Anterior cingulate cortex (tissue), 58 donors: ENCODE data around the gene STX18.

Source experiments
- DNase-seq, 58 donors: peaks; one replicate each; lab custom pipeline; 2025; lab: John Stamatoyannopoulos, UW

The STX18 gene

DNA sequence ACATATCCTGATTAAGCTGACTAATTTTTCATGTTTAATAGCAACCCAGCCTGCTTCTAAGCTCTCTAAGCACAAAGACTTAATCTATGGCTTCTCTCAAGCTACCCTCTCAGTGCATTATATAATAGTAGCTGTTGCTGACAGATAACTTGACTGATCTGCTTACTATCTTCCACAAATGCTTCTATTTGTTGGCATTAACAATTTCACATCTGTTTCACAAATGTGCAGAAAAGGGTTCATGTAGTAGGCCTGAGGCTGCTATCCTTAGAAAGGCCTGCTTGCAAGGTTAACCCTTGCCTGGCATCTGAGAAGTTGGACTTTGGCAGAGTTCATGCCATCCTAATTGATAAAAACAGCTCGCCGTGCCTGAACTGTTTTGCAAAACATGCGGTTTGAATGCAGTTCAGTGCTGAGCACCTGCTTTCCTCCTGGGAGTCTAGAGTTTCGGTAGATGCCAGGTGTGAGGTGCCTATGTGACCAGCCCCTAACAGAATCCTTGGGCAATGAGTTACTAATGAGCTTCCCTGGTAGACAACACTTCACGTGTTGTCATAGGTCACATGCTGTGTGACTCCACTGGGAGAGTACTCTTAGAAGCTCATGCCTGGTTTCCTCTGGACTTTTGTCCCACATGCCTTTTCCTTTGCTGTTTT, 86.5 kb downstream of the STX18 start:
- no peak for DNase-seq

DNA sequence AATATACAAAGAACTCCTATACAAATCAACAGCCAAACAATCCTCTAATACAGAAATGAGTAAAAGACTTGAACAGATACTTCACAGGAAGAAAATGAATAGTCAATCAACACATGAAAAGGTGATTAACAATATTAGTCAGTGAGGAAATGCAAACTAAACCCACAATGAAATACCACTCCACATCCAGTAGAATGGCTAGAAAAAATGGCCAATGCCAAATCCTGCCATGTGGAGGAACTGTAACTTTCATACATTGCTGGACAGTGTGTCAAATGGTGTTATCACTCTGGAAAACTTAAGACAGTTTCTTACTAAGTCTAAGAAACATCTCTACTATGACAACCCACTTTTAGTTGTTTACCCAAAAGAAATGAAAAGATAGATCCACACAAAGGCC, 95.4 kb downstream of the STX18 start:
- DNase-seq = no peak

DNA sequence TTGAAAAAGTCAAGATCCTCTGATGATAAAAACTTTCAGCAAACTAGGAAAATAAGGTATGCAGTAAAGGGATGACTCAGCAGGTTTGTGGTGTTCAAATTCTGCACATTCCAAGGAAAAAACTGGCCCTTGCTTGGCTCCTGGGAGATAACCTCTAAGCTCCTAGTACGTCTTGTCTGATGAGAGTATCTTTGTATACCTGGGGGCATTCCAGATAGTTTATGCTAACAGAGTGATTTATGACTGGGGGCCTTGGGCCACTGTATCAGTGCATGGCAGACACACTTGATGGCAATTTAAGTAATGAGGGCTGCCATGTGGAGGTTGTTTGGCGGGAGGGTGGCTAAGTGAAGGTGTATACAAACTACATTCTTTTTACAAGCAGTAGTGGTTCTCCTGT, 98.0 kb downstream of the STX18 start:
- no peak for DNase-seq

DNA sequence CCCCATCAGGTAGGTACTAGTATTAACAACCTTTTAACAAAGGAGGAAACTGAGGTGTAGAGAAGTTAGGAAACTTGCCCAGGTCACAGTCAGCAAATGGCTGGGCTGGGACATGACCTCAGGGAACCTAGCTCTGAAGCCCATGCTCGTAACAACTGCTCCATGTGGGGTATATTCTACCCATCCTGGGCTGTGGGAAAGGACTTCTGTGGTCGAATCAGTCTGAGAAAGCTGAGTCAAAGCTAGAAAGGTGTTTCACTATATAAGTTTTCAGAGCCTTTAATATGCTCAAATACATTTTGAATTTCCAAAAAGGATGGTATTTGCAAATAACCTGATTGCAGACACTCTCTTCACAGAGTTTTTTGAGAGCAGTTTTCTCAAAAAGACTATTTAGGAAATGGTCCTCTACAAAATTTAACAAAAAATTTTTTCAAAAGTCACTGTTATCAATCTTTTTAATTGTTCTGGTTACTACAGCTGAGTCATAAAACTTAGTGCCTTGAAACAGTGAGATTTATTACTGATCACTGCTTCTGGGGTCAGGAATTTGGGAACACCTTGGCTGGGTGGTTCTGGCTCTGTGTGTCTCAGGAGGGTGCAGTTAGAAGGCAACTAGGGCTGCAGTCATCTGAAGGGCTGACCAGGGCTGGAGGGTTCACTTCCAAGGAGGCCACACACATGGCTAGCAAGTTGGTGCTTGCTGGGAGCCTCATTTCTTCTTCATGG, 101.4 kb downstream of the STX18 start:
- DNase-seq = no peak

DNA sequence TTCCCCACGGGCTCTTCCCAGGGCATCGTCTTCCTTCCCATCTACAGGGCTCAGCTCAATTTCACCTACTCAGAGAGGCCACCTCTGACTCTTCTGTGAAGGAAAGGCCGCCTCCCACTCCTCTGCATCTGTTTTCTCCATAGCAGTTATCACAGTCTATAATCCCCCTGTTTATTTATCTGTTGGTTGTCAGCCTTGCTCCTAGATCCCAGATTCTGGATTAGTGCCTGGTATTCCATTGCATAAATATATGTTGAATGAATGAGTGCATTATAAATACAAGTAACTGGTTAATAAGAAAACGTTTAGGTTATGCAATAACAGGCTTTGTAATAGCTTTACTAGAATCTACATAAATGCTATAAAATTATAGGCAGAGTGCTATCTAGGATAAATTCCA, 102.1 kb downstream of the STX18 start:
- no peak for DNase-seq

DNA sequence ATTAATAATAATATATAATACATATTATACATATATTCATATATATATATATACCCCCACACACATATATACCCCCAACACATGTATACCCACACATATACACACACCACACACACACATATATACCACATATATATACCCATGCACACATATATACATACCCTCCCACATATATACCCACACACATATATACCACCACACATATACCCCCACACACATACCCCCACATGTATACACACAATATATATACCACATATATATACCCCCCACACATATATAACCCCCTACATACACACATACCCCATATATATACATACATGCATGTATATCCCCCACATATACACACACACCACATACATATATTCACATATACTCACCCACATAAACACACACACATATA, 103.0 kb downstream of the STX18 start:
- no peak for DNase-seq

DNA sequence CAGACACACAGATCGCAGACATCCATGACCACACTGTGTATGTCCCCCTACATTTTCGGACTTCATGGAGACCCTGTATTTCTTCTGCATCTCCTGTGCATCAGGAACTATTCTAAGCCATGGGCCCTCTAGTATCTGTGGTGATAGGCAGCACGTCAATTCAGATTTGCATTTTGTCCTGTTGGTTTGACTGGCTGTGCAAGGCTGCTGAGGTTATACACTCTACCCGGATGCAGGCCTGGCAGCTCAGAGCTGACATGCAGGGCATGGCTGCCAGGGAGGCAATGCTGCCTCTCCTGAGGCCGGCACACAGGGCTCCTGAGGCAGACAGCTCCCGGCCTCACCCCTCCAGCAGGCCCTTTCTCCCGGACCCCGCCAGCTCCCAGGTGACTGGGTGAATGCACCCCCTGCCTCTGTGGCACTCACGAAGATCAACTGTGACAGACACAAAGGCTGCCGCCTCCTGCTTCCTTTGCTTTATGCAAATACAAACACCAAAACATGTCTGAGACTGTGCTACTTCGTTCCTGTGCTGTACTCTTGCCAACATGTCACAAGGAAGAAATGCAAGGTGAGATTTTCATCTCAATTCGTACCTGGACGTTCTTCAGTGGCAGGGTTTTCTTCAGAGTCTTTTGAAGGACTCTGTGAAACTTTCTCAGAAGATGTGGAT, 103.9 kb downstream of the STX18 start:
- no peak for DNase-seq

DNA sequence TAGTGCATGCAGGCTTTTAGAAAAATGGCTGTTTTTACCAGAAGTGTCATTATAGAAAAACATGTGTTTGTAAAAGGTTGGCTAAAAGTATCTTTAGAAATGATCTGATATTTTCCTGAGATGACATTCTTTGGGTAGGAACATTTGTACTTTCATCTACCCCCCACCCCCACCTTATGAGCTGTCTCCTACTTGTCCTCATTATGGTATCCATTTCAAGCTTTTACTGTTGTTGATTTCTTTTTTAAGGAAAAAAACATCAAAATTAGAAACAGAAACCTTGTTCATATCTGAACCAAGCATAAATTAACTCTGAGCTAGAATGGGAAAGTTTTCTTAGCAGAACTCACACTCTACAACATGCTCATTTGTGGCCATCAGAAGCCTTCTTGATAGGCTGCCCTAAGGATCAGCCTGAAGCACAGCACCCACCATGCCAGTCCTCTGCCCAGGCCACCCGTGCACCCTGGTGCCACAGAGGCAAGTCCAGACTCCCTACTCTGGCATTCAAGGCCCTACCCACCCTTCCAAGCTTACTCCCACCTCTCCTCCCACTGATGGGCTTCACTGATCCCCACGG, 105.5 kb downstream of the STX18 start:
- no peak for DNase-seq

DNA sequence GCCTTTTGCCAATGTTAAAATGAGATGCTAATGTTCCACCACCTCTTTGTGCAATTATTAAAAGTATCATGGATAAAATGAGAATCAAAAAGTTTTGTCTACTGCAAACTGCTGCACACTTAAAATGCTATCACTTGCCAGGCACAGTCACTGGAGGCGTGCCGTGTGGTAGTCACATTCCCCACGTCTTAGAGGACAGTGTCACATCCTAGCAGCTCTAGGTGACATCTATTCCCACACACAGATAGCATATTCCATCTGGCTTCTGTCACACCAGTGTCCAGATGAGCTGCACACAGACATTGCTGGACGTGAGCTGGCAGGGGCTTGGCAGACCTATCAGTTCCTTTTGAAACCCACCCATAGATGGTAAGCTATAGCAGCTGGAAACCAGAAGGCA, 107.9 kb downstream of the STX18 start:
- DNase-seq = no peak

DNA sequence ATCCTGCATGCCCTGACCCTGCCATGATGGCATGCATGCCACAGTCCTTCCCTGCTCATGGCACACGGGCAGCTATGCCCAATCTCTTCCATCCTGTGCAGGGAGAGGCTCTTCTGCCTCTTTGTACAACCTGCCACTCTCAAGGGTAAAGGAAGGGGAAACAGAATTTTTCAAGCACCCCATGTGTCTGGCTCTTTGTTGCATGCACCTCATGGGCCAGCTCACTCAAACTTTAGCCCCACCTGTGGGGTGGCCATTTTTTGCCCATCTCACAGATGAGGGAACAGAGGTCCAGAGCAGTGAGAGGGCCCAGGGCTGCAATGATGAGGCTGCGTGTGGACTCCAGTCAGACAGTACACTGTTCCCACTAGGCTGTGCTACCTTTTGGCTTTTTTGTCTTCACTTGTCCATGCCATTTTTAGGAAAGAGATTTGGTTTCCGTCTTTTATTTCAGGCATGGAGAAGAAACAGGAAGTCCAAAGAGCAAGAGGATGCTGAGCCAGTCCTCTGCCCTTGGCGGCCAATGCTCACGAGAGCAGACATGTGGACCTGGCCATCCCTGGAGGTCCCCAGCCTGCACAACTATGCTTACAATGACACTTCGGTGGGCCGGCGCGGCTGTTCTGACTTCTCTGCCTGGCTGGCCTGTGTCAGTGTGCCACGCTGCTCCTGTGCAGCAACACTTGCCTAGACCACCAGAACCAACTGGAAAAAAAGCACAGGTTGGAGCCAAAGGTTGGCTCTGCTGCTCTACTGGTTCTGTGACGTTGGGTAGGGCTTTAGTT, 109.3 kb downstream of the STX18 start:
- DNase-seq = no peak

DNA sequence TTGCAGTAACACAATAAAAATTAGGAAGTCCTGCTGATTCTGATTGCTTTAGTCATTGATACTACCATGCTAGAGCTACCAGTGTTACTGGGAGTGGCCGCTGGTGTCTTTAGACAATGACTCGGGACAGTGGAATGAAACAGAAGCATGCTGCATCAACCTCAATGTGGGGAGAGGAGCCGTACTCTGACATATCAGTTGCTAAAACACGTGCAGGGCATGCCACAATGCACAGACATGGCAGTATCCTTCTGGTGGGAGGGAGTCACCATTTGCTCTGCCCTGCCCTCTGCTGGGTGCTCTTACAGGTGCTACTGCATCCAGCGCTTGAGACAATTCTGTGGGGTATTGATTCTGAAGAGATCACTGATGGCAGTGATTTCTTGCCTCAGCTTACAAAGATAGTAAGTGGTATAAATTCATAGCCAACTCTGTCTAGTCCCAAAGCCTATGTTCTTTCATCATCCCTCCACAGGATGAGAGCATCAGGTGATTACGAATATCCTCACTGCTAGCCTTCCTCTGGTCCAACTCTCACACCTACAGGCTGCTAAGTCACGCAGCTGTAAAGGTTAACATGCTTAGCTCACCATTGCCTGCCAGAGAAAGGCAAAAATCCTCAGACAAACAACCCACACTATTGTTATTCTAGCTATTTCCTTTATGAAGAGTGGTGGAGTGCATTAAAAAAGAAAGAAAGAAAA, 111.2 kb downstream of the STX18 start:
- DNase-seq = peak in 10 of 58 donors; percentile 7 to 40 (median 23)

DNA sequence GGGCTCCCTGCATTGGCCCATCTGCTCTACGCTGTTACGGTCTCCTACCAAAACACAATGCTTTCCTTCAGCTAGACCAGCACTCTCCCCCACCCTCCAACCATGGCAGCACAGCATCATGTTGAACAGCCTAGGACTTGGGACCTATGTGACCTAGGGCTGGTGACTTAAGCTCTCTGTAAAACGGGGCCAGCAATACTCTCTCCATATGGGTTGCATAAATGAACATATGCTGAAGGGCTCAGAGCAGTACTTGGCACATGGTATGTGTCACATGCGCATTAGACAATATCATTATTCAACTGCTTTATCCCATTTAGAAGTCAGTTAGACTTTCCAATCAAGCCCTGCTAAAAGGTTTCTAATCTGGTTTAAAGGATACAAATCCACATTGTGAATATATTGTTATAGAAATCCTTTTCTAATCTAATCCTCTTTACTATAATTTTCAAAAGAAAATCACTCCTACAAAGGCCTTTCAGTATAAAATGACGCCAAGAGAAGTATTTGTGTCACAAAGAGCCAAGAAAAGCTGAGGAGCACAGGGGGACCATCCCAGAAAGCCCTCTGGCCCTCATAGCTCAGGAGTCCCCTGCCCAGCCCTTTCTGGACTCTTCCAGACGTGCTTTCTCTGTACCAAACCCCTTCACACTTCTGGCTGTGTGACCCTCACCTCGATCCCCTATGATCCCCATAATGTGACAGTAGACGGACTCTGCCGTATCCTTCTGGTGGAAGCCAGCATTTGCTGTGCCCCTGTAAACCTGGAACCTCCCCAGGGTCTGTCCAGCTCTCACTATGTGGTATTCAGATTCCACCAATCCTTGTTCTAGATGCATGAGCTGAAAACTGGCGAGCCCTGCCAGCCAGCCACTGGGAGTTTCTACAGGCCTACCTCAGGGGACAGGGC, 112.6 kb downstream of the STX18 start:
- peak in 3 of 58 donors; percentile 14 to 22 (median 16) for DNase-seq

DNA sequence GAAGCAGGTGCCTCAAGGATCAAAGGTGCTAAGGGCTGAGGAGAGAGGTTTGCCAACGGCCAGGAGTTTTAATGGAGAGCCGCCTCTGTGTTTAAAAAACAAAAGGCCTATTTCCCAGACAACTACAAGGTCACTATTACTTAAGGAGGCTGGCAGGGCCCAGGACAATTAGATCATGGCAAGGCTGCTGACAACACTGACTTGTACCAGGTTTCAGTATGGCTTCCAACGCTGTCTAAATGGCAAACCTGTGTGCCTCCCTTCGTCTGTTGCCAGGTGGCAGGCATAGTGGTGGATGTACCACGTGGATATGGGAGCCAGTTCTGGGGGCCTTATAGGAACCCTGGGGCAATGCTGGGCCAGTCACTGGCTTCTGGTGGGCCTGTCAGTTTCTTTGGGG, 114.0 kb downstream of the STX18 start:
- no peak for DNase-seq

DNA sequence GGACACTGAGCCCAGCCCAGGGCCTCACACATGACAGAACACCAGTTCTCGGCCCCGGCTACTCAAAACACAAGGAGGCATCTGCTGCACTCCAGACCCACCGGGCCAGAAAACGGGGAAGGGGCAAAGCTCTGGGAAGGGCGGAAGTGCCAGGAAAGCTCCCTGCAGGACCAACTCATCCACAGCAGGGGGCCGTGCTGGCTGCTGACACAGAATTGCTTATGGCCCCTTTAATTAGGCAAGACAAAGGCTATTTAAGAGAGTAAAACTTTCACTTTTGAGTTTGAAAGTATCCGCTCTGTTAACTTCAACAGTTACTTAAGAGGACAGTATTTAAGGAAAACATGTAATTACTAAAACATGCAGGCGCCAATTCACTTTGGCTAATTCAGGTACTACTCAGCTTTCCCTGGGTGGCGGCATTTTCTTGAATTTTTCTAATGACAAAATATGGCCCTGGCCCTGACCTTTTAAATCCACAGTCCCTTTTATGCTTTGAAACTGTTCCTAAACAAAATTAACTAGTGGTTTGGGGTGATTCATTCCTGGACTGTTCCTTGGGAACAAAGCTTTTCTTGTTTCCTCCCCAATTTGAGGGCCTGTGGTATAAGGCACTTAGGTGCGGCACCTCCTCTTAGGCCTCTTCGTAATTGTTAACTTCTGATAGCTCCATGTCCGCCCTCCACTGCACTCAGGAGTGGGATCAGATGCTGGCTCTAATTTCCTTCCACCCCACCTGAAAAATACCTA, 114.6 kb downstream of the STX18 start:
- DNase-seq = no peak

DNA sequence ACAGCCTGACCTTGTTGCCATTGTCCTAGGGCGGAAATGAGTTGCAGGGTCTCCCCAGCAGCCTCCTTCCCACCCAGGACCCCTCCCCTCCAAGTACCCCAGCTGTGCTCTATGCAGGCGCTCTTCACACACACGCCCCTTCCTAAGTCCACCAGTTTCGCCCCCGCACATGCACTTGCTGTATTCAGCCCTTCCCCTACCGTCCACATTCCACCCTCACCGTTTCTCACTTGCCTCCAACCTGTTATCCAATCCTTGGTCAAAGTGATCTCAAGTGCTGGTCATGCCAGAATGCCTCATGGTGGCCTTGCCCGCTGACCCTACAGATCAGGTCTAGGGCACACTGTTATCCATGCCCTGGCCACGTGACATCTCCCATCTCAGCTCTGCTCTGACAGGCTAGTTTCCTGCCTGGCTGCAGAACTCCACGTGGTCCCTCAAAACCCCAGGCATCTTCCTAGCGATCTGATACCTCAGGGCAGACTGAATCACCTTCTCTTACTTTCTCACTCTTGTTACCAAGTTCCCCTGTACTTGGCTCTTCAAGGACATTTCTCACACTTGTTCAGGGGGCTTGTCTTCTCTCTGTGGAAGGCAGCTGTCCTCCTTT, 115.2 kb downstream of the STX18 start:
- DNase-seq = no peak

DNA sequence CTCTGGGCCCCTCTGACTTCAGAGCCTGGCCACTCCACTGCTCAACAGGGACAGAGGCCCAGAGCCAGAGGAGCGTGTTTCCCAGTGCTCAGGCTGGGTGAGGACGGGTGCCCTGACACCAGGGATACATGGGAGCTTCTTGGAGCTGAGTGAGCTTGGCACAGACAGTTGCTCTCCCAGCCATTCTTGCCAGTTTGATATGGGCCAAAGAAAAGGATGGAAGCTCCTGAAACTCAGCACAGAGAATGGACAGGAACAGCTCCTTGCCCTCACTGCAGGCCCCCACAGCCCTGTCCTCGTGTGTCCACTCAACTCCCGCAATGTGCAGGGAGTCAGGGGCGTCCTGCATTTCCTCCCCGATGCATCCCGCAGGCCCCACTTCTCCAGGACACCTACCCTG, 116.2 kb downstream of the STX18 start:
- DNase-seq = no peak

DNA sequence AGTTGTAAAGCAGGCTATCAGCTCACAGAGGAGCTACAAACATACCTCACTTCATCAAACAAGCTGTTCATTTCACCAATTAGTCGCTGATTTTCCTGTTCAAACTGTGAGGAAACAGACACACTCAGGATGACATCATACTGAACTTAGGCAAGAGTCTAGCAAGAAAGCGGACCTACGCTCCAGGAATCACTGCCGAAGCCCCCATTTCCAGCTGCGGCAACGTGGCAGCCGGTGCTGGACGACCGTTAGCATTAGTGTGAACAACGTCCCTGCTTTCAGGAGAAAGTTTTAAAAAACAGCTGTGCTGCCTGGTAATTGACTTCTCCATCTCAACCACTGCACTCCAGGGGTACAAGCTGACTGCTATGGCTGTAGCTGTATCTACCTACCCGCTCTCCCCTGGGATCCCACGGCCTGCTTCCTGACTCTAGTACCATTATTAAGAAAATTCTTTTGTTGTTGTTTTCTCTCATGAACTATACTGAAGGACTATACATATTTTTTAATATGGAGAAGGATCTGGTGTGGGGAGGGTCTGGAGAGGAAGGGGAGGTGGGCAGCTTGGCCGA, 116.6 kb downstream of the STX18 start:
- DNase-seq = no peak
